ENCODE measurements around the gene NEK2. TPM values are rescaled to one million over a fixed set of nuclear protein-coding genes. Genes with fewer than 3 reads are reported as not detected.

Gene NEK2
- total RNA-seq, 3 donors from 2014 or later: 1.2 to 12.7 (median 2.5) TPM

- no peaks in the 10 kb centered on the region for H3K4me1 ChIP-seq (ENCODE audit: low read depth)
- no peaks in the 10 kb centered on the region for H3K36me3 ChIP-seq (ENCODE audit: low read depth)
- no peaks in the 10 kb centered on the region for H3K9me3 ChIP-seq
- TF ChIP-seq CTCF (IDR thresholded peaks at IDR 0.05): no peak
- no peak for ATAC-seq
- DNase-seq: no peak
- intact Hi-C loops (cut with DNase I, micrococcal nuclease): no loop called here
- no peak overlapping the region for H3K4me3 ChIP-seq
Measured at GRCh38 chr1:211667065-211667617, 8.3 kb downstream of the NEK2 start.

DNA sequence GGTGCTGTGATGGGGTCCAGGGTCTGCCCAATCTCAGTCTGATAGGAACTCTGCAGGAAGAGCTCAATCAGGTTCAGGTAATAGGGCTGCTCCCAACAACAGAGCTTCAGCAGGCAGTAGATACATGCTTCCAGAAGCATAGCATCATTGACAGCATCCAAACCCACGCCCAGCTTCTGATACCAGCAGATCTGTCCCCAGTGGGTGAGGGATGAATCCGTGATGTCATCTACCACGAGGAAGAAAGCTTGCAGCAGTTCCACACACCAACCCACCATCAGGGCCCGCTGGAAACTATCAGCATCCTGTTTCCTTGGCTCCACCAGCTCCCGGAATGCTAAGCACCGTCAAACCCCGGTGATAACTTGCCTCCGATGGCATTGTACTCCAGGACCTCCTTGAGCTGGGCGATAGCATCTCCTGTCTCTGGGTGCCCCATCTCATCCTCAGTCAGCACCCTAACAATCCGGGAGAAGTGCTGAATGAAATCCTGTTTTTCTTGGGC, 14.7 kb downstream of the NEK2 start:
- H3K4me3 ChIP-seq: no peak overlapping the region
- no peaks in the 10 kb centered on the region for H3K36me3 ChIP-seq (ENCODE audit: low read depth)
- DNase-seq: no peak
- no peaks in the 10 kb centered on the region for H3K4me1 ChIP-seq (ENCODE audit: low read depth)
- ATAC-seq: no peak
- no peaks in the 10 kb centered on the region for H3K9me3 ChIP-seq
- TF ChIP-seq CTCF (IDR thresholded peaks at IDR 0.05): no peak
- intact Hi-C loops (cut with DNase I, micrococcal nuclease): no loop called here

GRCh38 chr1:211656728-211657127, 18.7 kb downstream of the NEK2 start:
- intact Hi-C loops (cut with DNase I, micrococcal nuclease): loop anchor here (5.0 to 10.0 kb wide), 4 partner anchors 79 to 332 kb away; partner anchors contain the start of genes SLC30A1 (in 1 of the 2) and TRAF5 (in 1 of the 2)
- ATAC-seq: no peak

DNA sequence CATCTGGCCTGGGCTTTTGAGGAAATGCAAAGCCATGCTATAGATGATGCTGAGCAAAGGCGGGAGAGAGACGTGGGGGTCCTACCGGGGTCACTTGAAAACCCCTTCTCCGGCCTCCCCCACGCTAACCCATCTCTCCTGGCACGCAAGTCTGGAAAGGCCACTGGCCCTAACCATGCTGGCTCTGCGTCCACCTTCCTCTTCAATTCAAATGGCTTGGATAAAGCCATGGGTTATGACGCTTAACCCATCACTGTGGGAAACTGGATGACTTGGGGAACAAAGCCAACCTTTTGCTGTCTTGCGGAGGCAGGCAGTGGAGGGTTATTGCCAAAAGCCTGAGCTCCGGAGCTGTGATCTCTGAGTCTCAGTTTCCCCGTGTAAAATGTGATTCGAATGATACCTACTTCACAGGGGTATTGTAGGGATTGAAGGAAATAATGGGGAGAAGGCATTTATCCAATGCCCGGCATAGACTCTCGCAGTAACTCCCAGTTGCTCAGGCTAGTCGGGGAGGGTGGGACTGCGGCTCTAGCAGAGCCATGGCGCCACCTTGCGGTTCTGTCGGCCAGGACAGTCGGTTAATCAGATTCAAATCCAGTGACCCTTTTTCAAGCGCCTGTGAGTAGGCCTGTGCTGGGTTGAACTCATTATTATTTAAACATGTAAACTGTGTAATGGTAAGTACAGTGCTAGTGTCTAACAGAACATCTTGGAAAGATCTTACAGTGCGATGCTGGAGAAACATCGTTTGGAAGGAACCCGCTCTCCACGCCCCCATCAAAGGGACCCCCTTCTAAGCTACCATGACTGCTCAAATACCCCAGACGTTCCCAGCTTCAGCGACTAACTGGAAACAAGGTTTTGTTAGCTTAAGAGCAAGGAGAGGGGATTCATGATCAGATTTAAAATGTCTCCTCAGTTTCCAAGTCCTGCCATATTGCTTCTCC, 20.3 kb downstream of the NEK2 start:
- H3K9me3 ChIP-seq: no peaks in the 10 kb centered on the region
- TF ChIP-seq CTCF (IDR thresholded peaks at IDR 0.05): peak; percentile 78
- no peak overlapping the region for H3K4me3 ChIP-seq
- no peaks in the 10 kb centered on the region for H3K36me3 ChIP-seq (ENCODE audit: low read depth)
- no peaks in the 10 kb centered on the region for H3K4me1 ChIP-seq (ENCODE audit: low read depth)
- ATAC-seq (peak; percentile 94), DNase-seq (peak; percentile 83 to 95 (median 92))
- intact Hi-C loops (cut with DNase I, micrococcal nuclease): loop anchor here (5.0 to 10.0 kb wide), 4 partner anchors 78 to 330 kb away; partner anchors contain the start of genes SLC30A1 (in 1 of the 2) and TRAF5 (in 1 of the 2)

More at GRCh38 chr1:211656728-211657127, 18.7 kb downstream of the NEK2 start:
- Histone ChIP-seq H3K36me3 (ENCODE audit: low read depth) (no peaks in the 10 kb centered on the region), H3K4me1 (ENCODE audit: low read depth) (no peaks in the 10 kb centered on the region), H3K4me3 (no peak overlapping the region), H3K9me3 (no peaks in the 10 kb centered on the region)
- TF ChIP-seq CTCF (IDR thresholded peaks at IDR 0.05): no peak
- no peak for DNase-seq

DNA sequence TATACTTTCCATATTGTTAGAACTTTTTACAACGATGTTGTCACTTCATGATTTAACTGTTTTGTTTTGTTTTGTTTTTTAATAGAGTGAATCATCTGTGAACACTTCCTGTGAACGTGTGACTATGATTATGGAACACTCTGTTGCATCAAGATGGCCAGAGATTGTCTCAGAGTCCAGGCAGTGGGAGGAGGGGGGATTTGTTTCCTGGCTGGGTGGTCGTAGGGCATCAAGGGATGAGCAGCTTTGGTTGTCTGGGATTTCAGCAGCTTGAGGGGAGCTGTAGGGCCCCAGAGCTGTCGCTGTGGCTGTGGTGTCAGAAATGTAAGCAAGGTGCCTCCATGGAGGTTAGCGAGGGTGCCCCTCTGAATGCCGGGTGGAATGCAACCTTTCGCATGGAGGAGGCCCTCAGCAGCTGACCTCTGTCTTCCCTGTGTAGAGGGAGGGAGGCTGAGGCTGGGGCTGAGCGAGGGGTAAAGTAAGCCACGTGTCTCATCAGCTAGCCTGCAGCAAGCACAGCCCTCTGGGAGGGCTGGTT, 21.4 kb downstream of the NEK2 start:
- DNase-seq: no peak
- ATAC-seq: peak; percentile 27
- Histone ChIP-seq H3K4me3 (no peak overlapping the region), H3K9me3 (no peaks in the 10 kb centered on the region), H3K4me1 (ENCODE audit: low read depth) (peaks cover 2% of the 10 kb centered on the region), H3K36me3 (ENCODE audit: low read depth) (no peaks in the 10 kb centered on the region)
- no peak for TF ChIP-seq CTCF (IDR thresholded peaks at IDR 0.05)
- intact Hi-C loops (cut with DNase I, micrococcal nuclease): loop anchor here (10.0 kb wide), 3 partner anchors 139 to 329 kb away; partner anchors contain the start of gene TRAF5 (in 1 of the 2)
